ENCODE measurements around the gene KCNG3.

- no peak for TF ChIP-seq SUZ12 (IDR thresholded peaks at IDR 0.05; ENCODE audit: extremely low read depth, insufficient read depth, insufficient read length)
- TF ChIP-seq ZNF274 (IDR thresholded peaks at IDR 0.05; ENCODE audit: low read depth, low read length): no peak
These were observed 1.4 kb upstream of the KCNG3 start for GRCh38 chr2:42495234-42495581.
